Nephron progenitor cell (in vitro differentiated cells): ENCODE results near the gene UBP1.
A peak's percentile ranks its signal among the peaks of the same experiment; 100 is the strongest.

Experiments
- DNase-seq: peaks from one replicate; pipeline ENCODE4 v3.0.0; 2021
- H3K27ac Mint-ChIP-seq: 2 replicates; pipeline ENCODE4 v1.8.0; 2021; ENCODE audit warnings: mild to moderate bottlenecking, moderate library complexity, mixed read lengths
- H3K27me3 Mint-ChIP-seq: 2 replicates; pipeline ENCODE4 v1.8.0; 2021; ENCODE audit warnings: mild to moderate bottlenecking, low read depth, mixed read lengths; ENCODE audit not compliant: poor library complexity
- H3K36me3 Mint-ChIP-seq: 2 replicates; pipeline ENCODE4 v1.8.0; 2021; ENCODE audit warnings: low read depth, mixed read lengths
- H3K4me1 Mint-ChIP-seq: 2 replicates; pipeline ENCODE4 v1.8.0; 2021; ENCODE audit warnings: mixed read lengths
- H3K4me3 Mint-ChIP-seq: 2 replicates; pipeline ENCODE4 v1.8.0; 2021; ENCODE audit warnings: mild to moderate bottlenecking, moderate library complexity, mixed read lengths
- H3K9me3 Mint-ChIP-seq: 2 replicates; pipeline ENCODE4 v1.8.0; 2021; ENCODE audit warnings: mild to moderate bottlenecking, moderate library complexity, mixed read lengths
- CTCF ChIP-seq: fragments of 200-600 bp; sonication (generic); IDR thresholded peaks from 2 replicates; pipeline ENCODE4 v1.5.0; 2021; ENCODE audit warnings: antibody characterized with exemption

The UBP1 gene

GRCh38 chr3:33391255-33391995 is 48.8 kb downstream of the UBP1 start:
- H3K4me1 Mint-ChIP-seq = no peaks in the 10 kb centered on the region

GRCh38 chr3:33389908-33390307 is 50.3 kb downstream of the UBP1 start:
- Mint-ChIP-seq H3K27me3 (no peaks in the 10 kb centered on the region), H3K36me3 (peaks cover 66% of the 10 kb centered on the region), H3K4me3 (no peak overlapping the region), H3K27ac (peak overlapping the region; percentile 58), H3K4me1 (no peaks in the 10 kb centered on the region), H3K9me3 (no peaks in the 10 kb centered on the region)
- TF ChIP-seq CTCF = no peak
- no peak for DNase-seq

More at GRCh38 chr3:33391255-33391995, 48.8 kb downstream of the UBP1 start:
- Mint-ChIP-seq H3K9me3 (no peaks in the 10 kb centered on the region), H3K27me3 (no peaks in the 10 kb centered on the region), H3K4me3 (no peak overlapping the region), H3K27ac (peak overlapping the region; percentile 55), H3K36me3 (peaks cover 73% of the 10 kb centered on the region)
- no peak for TF ChIP-seq CTCF
- DNase-seq = no peak

- H3K36me3 Mint-ChIP-seq = peaks cover 72% of the 10 kb centered on the region
- H3K4me1 Mint-ChIP-seq = no peaks in the 10 kb centered on the region
- TF ChIP-seq CTCF = no peak
- no peak overlapping the region for H3K4me3 Mint-ChIP-seq
- peak overlapping the region; percentile 43 for H3K27ac Mint-ChIP-seq
- H3K27me3 Mint-ChIP-seq = no peaks in the 10 kb centered on the region
- DNase-seq = no peak
- H3K9me3 Mint-ChIP-seq = no peaks in the 10 kb centered on the region
Measured at GRCh38 chr3:33388374-33389100, 51.7 kb downstream of the UBP1 start.

- TF ChIP-seq CTCF = no peak
- H3K4me1 Mint-ChIP-seq = no peaks in the 10 kb centered on the region
- DNase-seq = no peak
- peak overlapping the region; percentile 82 for H3K27ac Mint-ChIP-seq
- H3K36me3 Mint-ChIP-seq = peaks cover 65% of the 10 kb centered on the region
- H3K9me3 Mint-ChIP-seq = no peaks in the 10 kb centered on the region
- H3K27me3 Mint-ChIP-seq = no peaks in the 10 kb centered on the region
- no peak overlapping the region for H3K4me3 Mint-ChIP-seq
Measured at GRCh38 chr3:33386631-33387030, 53.6 kb downstream of the UBP1 start.

- DNase-seq = no peak
- Mint-ChIP-seq H3K27ac (no peak overlapping the region), H3K36me3 (peaks cover 63% of the 10 kb centered on the region), H3K27me3 (no peaks in the 10 kb centered on the region), H3K9me3 (no peaks in the 10 kb centered on the region), H3K4me1 (no peaks in the 10 kb centered on the region), H3K4me3 (no peak overlapping the region)
- no peak for TF ChIP-seq CTCF
Measured at GRCh38 chr3:33385423-33385822, 54.8 kb downstream of the UBP1 start.
